Measurements from ENCODE around the gene DNAH1.

DNA sequence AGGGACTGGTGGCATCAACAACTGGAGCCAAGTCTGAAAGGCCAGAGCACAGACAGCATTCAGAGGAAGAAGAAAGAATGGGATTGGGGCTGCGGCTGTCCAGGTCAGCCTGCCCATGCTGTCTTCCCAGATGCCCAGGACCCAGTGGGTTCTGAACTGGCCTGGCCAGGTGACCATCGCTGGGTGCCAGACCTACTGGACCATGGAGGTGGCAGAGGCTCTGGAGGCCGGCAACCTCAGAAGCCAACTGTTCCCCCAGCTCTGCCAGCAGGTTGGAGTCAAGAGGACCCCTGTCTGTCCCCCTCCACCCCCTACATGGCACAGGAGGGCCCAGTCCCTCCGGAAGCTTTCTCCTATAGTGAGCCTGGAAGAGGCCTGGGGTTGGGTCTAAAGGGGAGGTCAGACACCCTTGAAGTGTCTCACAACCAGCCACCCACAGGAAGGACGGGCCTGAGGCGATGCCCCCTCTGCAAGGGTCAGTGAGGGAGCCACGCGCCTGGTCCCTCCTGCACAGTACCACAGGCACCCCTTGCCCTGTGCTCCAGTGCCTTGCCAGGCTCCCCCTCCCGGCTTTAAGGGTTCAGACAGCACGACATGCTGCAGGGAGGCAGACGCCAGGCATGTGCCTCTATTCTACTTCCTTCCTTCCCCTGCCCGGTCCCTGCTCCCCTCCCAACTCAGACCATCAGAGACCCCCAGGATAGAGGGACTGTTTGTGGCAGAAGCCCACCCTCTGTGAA lies 43.2 kb downstream of the DNAH1 start:
- TF ChIP-seq EP300 (IDR thresholded peaks at IDR 0.05) (no peak), POLR2A (IDR thresholded peaks at IDR 0.05) (no peak)
- TF ChIP-seq, protein P1, sequence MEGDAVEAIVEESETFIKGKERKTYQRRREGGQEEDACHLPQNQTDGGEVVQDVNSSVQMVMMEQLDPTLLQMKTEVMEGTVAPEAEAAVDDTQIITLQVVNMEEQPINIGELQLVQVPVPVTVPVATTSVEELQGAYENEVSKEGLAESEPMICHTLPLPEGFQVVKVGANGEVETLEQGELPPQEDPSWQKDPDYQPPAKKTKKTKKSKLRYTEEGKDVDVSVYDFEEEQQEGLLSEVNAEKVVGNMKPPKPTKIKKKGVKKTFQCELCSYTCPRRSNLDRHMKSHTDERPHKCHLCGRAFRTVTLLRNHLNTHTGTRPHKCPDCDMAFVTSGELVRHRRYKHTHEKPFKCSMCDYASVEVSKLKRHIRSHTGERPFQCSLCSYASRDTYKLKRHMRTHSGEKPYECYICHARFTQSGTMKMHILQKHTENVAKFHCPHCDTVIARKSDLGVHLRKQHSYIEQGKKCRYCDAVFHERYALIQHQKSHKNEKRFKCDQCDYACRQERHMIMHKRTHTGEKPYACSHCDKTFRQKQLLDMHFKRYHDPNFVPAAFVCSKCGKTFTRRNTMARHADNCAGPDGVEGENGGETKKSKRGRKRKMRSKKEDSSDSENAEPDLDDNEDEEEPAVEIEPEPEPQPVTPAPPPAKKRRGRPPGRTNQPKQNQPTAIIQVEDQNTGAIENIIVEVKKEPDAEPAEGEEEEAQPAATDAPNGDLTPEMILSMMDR (IDR thresholded peaks at IDR 0.05), result no peak
